ENCODE measurements around the gene AFF3. TPM values are rescaled to one million over a fixed set of nuclear protein-coding genes. Genes with fewer than 3 reads are reported as not detected.

Gene AFF3
- total RNA-seq, 6 experiments from 2014 or later: 1.3 to 7.3 (median 6.4) TPM

DNA sequence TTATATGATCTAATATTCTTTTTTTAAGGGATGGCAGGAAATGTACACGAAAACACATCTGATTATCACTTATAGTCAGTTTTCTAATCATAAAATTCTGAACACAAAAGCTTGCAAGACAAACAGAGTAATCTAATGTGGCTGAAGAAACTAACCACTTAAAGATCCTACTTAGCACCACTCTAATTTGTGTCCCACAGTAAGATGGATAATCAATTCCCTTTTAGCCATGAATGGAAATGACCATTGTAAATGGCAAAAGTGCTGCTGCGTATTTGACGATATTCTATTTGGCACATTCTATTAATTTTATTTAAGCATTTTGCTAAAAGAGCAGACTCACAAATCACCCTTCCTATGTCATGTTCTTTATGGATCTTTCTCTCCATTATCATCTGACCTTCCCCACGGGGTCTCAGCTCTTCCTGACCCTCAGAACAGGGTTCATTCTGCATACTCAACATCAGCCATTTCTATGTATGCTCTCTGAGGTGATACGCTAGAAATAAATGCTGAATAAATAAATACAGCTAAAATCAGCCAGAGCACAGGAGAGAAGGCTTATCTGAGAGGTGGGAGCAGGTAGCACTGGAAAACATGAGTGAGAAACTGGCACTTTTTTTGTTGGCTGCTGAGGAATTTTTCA, 295.8 kb downstream of the AFF3 start:
- no peaks in the 10 kb centered on the region for H3K36me3 ChIP-seq
- no peaks in the 10 kb centered on the region for H3K9me3 ChIP-seq
- H3K4me3 ChIP-seq: no peak overlapping the region
- 87% methylated on average over 5 of the region's 5 CpGs for WGBS (ENCODE audit: insufficient coverage, low coverage, low lambda C conversion rate, missing lambda C conversion rate)
- intact Hi-C loops (cut with DNase I): no loop called here
- TF ChIP-seq CTCF (IDR thresholded peaks at IDR 0.05) (no peak), POLR2A (IDR thresholded peaks at IDR 0.05) (no peak)
- no peak overlapping the region for H3K27ac ChIP-seq
- DNase-seq (no peak), ATAC-seq (no peak)
- H3K4me1 ChIP-seq: peaks cover 0 to 21% (median 5%) of the 10 kb centered on the region in 4 donors
- no peaks in the 10 kb centered on the region for H3K27me3 ChIP-seq

- TF ChIP-seq CTCF (IDR thresholded peaks at IDR 0.05) (no peak), POLR2A (IDR thresholded peaks at IDR 0.05) (no peak)
- 79% methylated on average over 5 of the region's 5 CpGs for WGBS (ENCODE audit: insufficient coverage, low coverage, low lambda C conversion rate, missing lambda C conversion rate)
- Histone ChIP-seq H3K27me3 (no peaks in the 10 kb centered on the region), H3K9me3 (no peaks in the 10 kb centered on the region), H3K27ac (no peak overlapping the region), H3K4me3 (no peak overlapping the region), H3K36me3 (no peaks in the 10 kb centered on the region), H3K4me1 (peaks cover 0 to 11% (median 0%) of the 10 kb centered on the region in 4 donors)
- intact Hi-C loops (cut with DNase I): no loop called here
- DNase-seq: no peak
- ATAC-seq: no peak
Measured at GRCh38 chr2:99845296-99845695, 297.1 kb downstream of the AFF3 start.

GRCh38 chr2:99842451-99842850, 299.9 kb downstream of the AFF3 start:
- DNase-seq (no peak), ATAC-seq (no peak)
- H3K36me3 ChIP-seq: no peaks in the 10 kb centered on the region
- H3K4me1 ChIP-seq: no peaks in the 10 kb centered on the region
- no peaks in the 10 kb centered on the region for H3K27me3 ChIP-seq
- H3K27ac ChIP-seq: no peak overlapping the region
- no peak overlapping the region for H3K4me3 ChIP-seq
- TF ChIP-seq CTCF (IDR thresholded peaks at IDR 0.05) (no peak), POLR2A (IDR thresholded peaks at IDR 0.05) (no peak)
- 90% methylated on average over 4 of the region's 4 CpGs for WGBS (ENCODE audit: insufficient coverage, low coverage, low lambda C conversion rate, missing lambda C conversion rate)
- intact Hi-C loops (cut with DNase I): no loop called here
- no peaks in the 10 kb centered on the region for H3K9me3 ChIP-seq

DNA sequence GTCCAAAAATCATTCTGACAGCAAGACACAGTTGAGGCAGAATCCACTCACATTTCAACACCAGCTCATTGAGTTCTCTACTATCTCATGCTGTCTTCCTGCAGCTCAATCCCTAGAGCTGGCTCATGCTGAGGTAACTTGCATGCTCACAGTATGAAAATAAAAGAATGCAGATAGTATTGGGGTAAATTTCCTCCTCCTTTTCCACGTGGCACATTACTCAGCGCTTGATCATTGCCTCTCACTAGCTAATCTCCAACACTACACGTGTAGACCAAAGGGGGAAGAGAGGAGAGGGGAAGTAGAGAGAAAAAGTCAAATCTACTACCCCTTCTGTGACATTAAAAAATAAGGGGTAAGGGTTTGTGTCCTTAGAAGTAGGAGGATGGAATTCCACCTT, 300.6 kb downstream of the AFF3 start:
- H3K4me3 ChIP-seq: no peak overlapping the region
- no peaks in the 10 kb centered on the region for H3K36me3 ChIP-seq
- intact Hi-C loops (cut with DNase I): no loop called here
- DNase-seq (no peak), ATAC-seq (no peak)
- H3K27me3 ChIP-seq: no peaks in the 10 kb centered on the region
- TF ChIP-seq CTCF (IDR thresholded peaks at IDR 0.05) (no peak), POLR2A (IDR thresholded peaks at IDR 0.05) (no peak)
- H3K27ac ChIP-seq: no peak overlapping the region
- H3K9me3 ChIP-seq: no peaks in the 10 kb centered on the region
- no peaks in the 10 kb centered on the region for H3K4me1 ChIP-seq
- WGBS (ENCODE audit: insufficient coverage, low coverage, low lambda C conversion rate, missing lambda C conversion rate): 59% methylated on average over 3 of the region's 3 CpGs

All from right lobe of liver (tissue), 6 donors.